ENCODE results near the gene GYS2.

GRCh38 chr12:21526053-21526452, 78.6 kb downstream of the GYS2 start, which contains the start of gene SPX:
- TF ChIP-seq GATA3 (IDR thresholded peaks at IDR 0.05; ENCODE audit: low read depth, low read length) (no peak), GATA2 (IDR thresholded peaks at IDR 0.05; ENCODE audit: low read depth, low read length) (no peak)
